Measurements from ENCODE around the gene SELENOM. TPM values are rescaled to one million over a fixed set of nuclear protein-coding genes. Genes with fewer than 3 reads are reported as not detected.

Gene SELENOM
- total RNA-seq, 1 experiment from 2014 or later = 3.2 TPM

DNA sequence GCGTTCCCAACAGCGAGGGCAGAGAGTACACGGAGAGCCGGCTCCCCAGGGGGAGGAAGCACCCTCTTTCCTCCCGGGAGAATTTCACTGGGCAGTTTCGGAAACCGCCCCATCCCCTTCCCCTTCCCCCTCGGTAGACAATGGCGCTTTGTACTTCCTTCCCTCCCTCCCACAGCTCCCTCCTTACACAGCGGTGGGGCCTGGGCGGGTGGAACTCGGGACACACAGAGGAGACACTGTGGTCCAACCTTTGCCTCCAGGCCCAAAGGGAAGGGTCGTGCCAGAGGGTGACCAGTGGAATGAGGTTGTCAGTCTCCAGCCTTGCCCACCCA lies 21.9 kb downstream of the SELENOM start:
- DNase-seq (ENCODE audit: low spot score) = peak; percentile 42
- ChIA-PET CTCF (interaction anchor here (0.6 to 1.4 kb wide), 5 partner anchors 22 to 163 kb away, joined by 3 to 12 read pairs (median 8); partner anchors contain the start of gene SELENOM), POLR2A (ENCODE audit: low non-redundant PET) (no interaction called here)
- no TSS peak for BruUV-seq (replicated peaks)
- intact Hi-C loops (cut with micrococcal nuclease; ENCODE audit: unreplicated experiment) = loop anchor here (2.0 kb wide), 2 partner anchors 63 to 137 kb away; no protein-coding TSS in a partner anchor
- Histone ChIP-seq H3K9me3 (ENCODE audit: low read depth, low read length, poor library complexity, severe bottlenecking) (no peaks in the 10 kb centered on the region), H3K27ac (ENCODE audit: low read depth, low read length, poor library complexity, severe bottlenecking) (peak overlapping the region; percentile 93), H3K4me1 (ENCODE audit: insufficient read depth, low read length, poor library complexity, severe bottlenecking) (peaks cover 18% of the 10 kb centered on the region), H3K36me3 (ENCODE audit: insufficient read depth, low read length, poor library complexity, severe bottlenecking) (peaks cover 3% of the 10 kb centered on the region), H3K4me3 (ENCODE audit: low read depth, low read length, poor library complexity, severe bottlenecking) (peak overlapping the region; percentile 66), H3K27me3 (replicated peaks; ENCODE audit: insufficient read depth, low read depth, low read length, poor library complexity) (no peaks in the 10 kb centered on the region)
- TF ChIP-seq EZH2 (IDR thresholded peaks at IDR 0.05; ENCODE audit: borderline replicate concordance, low read depth, low read length, poor library complexity, severe bottlenecking) = no peak
- TF ChIP-seq CTCF (conservative IDR thresholded peaks at IDR 0.05; ENCODE audit: low read depth, low read length) = no peak

DNA sequence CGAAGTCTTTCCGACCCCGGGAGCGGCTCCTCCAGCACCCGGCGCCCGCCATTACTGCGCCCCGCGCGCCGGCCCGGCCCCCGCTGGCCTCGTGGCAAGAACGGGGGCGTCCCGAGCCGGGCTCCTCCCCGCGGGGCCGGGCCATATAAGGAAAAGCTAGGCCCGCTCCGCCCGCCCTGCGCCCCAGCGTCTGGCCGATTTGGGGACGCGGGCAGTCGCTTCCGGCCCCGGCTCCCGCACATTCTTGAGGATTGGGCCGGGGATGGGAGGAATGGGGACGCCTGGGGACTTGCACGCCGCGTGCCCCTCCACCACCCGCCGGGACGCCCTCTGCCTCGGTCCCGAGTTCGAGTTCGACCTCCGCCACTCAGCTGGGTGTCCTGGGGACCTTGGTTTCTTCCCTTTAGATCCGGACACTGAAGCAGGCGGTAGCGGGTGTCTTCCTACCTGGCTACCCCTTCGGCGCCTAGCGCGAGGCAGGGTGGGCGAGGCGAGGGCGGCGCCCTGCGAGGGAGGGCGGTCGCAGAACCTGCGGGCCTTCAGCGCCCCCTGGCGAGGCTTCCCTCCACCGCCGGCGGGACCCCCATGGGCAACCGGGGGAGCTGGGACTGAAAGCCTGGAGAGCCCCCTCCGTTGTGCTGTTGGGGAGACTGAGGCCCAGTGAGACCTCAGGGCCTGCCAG lies 22.4 kb downstream of the SELENOM start:
- no peaks in the 10 kb centered on the region for H3K9me3 ChIP-seq (ENCODE audit: low read depth, low read length, poor library complexity, severe bottlenecking)
- TSS peak; percentile 13 for BruUV-seq (replicated peaks)
- ChIA-PET CTCF (interaction anchor here (0.5 to 1.4 kb wide), 6 partner anchors 23 to 163 kb away, joined by 3 to 12 read pairs (median 6); partner anchors contain the start of gene SELENOM), POLR2A (ENCODE audit: low non-redundant PET) (interaction anchor here (0.6 kb wide), 1 partner anchor 207 kb away, joined by 3 read pairs; the partner anchor contains the start of gene PIK3IP1)
- peaks cover 18% of the 10 kb centered on the region for H3K4me1 ChIP-seq (ENCODE audit: insufficient read depth, low read length, poor library complexity, severe bottlenecking)
- peak overlapping the region; percentile 66 for H3K4me3 ChIP-seq (ENCODE audit: low read depth, low read length, poor library complexity, severe bottlenecking)
- H3K27ac ChIP-seq (ENCODE audit: low read depth, low read length, poor library complexity, severe bottlenecking) = peak overlapping the region; percentile 93
- intact Hi-C loops (cut with micrococcal nuclease; ENCODE audit: unreplicated experiment) = loop anchor here (2.0 to 5.0 kb wide), 4 partner anchors 64 to 323 kb away; partner anchors contain the start of genes MORC2 and TUG1
- no peaks in the 10 kb centered on the region for H3K27me3 ChIP-seq (replicated peaks; ENCODE audit: insufficient read depth, low read depth, low read length, poor library complexity)
- DNase-seq (ENCODE audit: low spot score) = peak; percentile 88
- no peak for TF ChIP-seq EZH2 (IDR thresholded peaks at IDR 0.05; ENCODE audit: borderline replicate concordance, low read depth, low read length, poor library complexity, severe bottlenecking)
- peak; percentile 97 for TF ChIP-seq CTCF (conservative IDR thresholded peaks at IDR 0.05; ENCODE audit: low read depth, low read length)
- peaks cover 3% of the 10 kb centered on the region for H3K36me3 ChIP-seq (ENCODE audit: insufficient read depth, low read length, poor library complexity, severe bottlenecking)

GRCh38 chr22:31083923-31084810 lies 23.2 kb downstream of the SELENOM start:
- no peaks in the 10 kb centered on the region for H3K27me3 ChIP-seq (replicated peaks; ENCODE audit: insufficient read depth, low read depth, low read length, poor library complexity)
- peaks cover 18% of the 10 kb centered on the region for H3K4me1 ChIP-seq (ENCODE audit: insufficient read depth, low read length, poor library complexity, severe bottlenecking)
- intact Hi-C loops (cut with micrococcal nuclease; ENCODE audit: unreplicated experiment) = loop anchor here (2.0 to 5.0 kb wide), 4 partner anchors 65 to 322 kb away; partner anchors contain the start of genes MORC2 and TUG1
- TF ChIP-seq CTCF (conservative IDR thresholded peaks at IDR 0.05; ENCODE audit: low read depth, low read length) = no peak
- TF ChIP-seq EZH2 (IDR thresholded peaks at IDR 0.05; ENCODE audit: borderline replicate concordance, low read depth, low read length, poor library complexity, severe bottlenecking) = no peak
- ChIA-PET CTCF (interaction anchor here (0.5 to 1.4 kb wide), 5 partner anchors 23 to 1308 kb away, joined by 3 to 12 read pairs (median 5); partner anchors contain the start of gene SELENOM), POLR2A (ENCODE audit: low non-redundant PET) (interaction anchor here (0.6 kb wide), 1 partner anchor 1385 kb away, joined by 3 read pairs; no protein-coding TSS in a partner anchor)
- no peak for DNase-seq (ENCODE audit: low spot score)
- peak overlapping the region; percentile 93 for H3K27ac ChIP-seq (ENCODE audit: low read depth, low read length, poor library complexity, severe bottlenecking)
- BruUV-seq (replicated peaks) = TSS peak; percentile 69
- H3K36me3 ChIP-seq (ENCODE audit: insufficient read depth, low read length, poor library complexity, severe bottlenecking) = peaks cover 3% of the 10 kb centered on the region
- peak overlapping the region; percentile 66 for H3K4me3 ChIP-seq (ENCODE audit: low read depth, low read length, poor library complexity, severe bottlenecking)
- H3K9me3 ChIP-seq (ENCODE audit: low read depth, low read length, poor library complexity, severe bottlenecking) = no peaks in the 10 kb centered on the region

Measured in A673 (cell line).